HFFc6 (cell line): Measurements from ENCODE around the gene TF. TPM values are rescaled to one million over a fixed set of nuclear protein-coding genes. Genes with fewer than 3 reads are reported as not detected.

ENCODE experiments used
- DNase-seq: peaks from one replicate; pipeline ENCODE4 v3.0.0-alpha.2; 2018
- H3K27ac Mint-ChIP-seq: 2 replicates; pipeline ENCODE4 v1.8.0; 2020; ENCODE audit warnings: mild to moderate bottlenecking, mixed read lengths
- H3K27me3 Mint-ChIP-seq: 2 replicates; pipeline ENCODE4 v1.8.0; 2021; ENCODE audit warnings: mild to moderate bottlenecking, moderate library complexity, mixed read lengths; ENCODE audit not compliant: insufficient read depth
- H3K36me3 Mint-ChIP-seq: 2 replicates; pipeline ENCODE4 v1.8.0; 2021; ENCODE audit warnings: low read depth, mixed read lengths
- H3K4me1 Mint-ChIP-seq: 2 replicates; pipeline ENCODE4 v1.8.0; 2020; ENCODE audit warnings: low read depth, mixed read lengths
- H3K4me3 Mint-ChIP-seq: 2 replicates; pipeline ENCODE4 v1.8.0; 2020; ENCODE audit warnings: mild to moderate bottlenecking, moderate library complexity, mixed read lengths
- H3K9me3 Mint-ChIP-seq: 2 replicates; pipeline ENCODE4 v1.8.0; 2020; ENCODE audit warnings: mild to moderate bottlenecking, mixed read lengths
- CTCF ChIP-seq: fragments of 200-600 bp; sonication (generic); IDR thresholded peaks from 2 replicates; pipeline ENCODE4 v1.5.0; 2021; ENCODE audit warnings: antibody characterized with exemption, mild to moderate bottlenecking
- total RNA-seq, 6 experiments: library from RNA; stranded (reverse); fragmentation: NEBNext Ultra II Directional; extraction: Animal tissue kit (Norgen Biotek cat#: 25700); gene quantifications; 2 replicates in 1 of 6; 3 replicates in 5 of 6; pipeline ENCODE4 v1.2.3, GENCODE V29; 2021

The TF gene
- total RNA-seq, 6 experiments from 2014 or later: under 0.01 to 0.13 (median 0.02) TPM; not detected in 1

DNA sequence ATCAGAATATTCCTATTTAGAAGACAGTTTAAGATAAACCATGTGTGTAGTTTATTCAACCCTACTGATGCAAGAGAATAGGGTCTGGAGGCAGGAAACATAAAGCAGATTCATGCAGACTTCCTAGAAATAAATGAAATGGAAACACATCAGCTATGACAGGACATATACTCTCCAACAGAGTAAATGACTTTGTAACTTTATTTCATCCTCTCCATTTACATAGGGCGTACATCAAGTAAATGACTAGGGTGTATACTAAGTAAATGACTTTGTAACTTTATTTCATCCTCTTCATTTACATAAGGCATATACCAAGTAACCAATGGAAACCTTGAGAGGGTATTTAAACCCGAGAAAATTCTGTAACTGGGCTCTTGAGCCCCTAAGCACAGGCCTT lies 41.8 kb downstream of the TF start:
- TF ChIP-seq CTCF: no peak
- Mint-ChIP-seq H3K4me3 (no peak overlapping the region), H3K4me1 (no peaks in the 10 kb centered on the region), H3K27ac (no peak overlapping the region), H3K27me3 (no peaks in the 10 kb centered on the region; the same call in 1 of the 2 replicates), H3K9me3 (peaks cover 17% of the 10 kb centered on the region), H3K36me3 (peaks cover 5% of the 10 kb centered on the region)
- DNase-seq: no peak

DNA sequence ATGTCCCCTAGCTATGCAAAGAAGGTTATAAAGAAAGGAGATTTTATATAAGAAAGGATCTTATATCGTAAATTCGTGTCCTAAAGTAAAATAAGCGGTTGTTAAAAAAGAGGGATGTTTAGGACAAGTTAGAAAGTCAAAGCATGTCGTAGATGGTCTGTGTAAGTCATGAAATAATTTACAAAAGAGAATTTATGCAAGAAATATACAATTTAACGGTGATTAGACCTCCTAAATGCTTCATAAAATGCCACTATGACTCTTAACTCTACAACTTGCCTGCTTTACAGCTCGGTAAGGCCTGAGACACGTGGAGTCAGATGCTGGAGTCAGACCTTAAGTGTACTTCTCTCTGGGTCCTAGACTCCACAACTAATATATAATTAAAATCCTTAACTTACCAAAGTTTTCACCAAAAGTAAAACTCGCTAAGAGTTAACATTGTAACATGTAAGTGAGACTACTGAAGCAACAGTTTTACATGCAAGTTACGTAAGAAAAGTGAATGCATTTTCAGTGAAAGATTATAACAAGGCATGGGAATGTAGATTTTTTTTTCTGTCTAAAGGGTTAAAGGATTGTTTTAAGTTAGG lies 46.1 kb downstream of the TF start:
- no peaks in the 10 kb centered on the region; the same call in 1 of the 2 replicates for H3K27me3 Mint-ChIP-seq
- DNase-seq: no peak

GRCh38 chr3:133797396-133798105 lies 51.4 kb downstream of the TF start:
- H3K27ac Mint-ChIP-seq: no peak overlapping the region
- H3K4me1 Mint-ChIP-seq: peaks cover 17% of the 10 kb centered on the region
- no peak overlapping the region for H3K4me3 Mint-ChIP-seq
- peaks cover 7% of the 10 kb centered on the region; the same call in 1 of the 2 replicates for H3K27me3 Mint-ChIP-seq
- TF ChIP-seq CTCF: no peak
- H3K9me3 Mint-ChIP-seq: peaks cover 12% of the 10 kb centered on the region
- H3K36me3 Mint-ChIP-seq: peaks cover 5% of the 10 kb centered on the region
- peak; percentile 24 for DNase-seq

More for the DNA sequence above, 46.1 kb downstream of the TF start:
- no peak overlapping the region for H3K27ac Mint-ChIP-seq
- peaks cover 25% of the 10 kb centered on the region for H3K9me3 Mint-ChIP-seq
- H3K4me1 Mint-ChIP-seq: peaks cover 2% of the 10 kb centered on the region
- no peak for TF ChIP-seq CTCF
- H3K36me3 Mint-ChIP-seq: peaks cover 6% of the 10 kb centered on the region
- no peak overlapping the region for H3K4me3 Mint-ChIP-seq

- Mint-ChIP-seq H3K27me3 (peaks cover 7% of the 10 kb centered on the region; the same call in 1 of the 2 replicates), H3K27ac (no peak overlapping the region), H3K4me3 (no peak overlapping the region), H3K36me3 (no peaks in the 10 kb centered on the region), H3K4me1 (peaks cover 18% of the 10 kb centered on the region), H3K9me3 (0 out of 2 replicates have a peak, but pooled peaks cover 5% of the 10 kb centered on the region)
- TF ChIP-seq CTCF: no peak
- DNase-seq: no peak
Measured at GRCh38 chr3:133799794-133800585, 53.8 kb downstream of the TF start.

GRCh38 chr3:133803469-133803868 lies 57.3 kb downstream of the TF start:
- H3K9me3 Mint-ChIP-seq: no peaks in the 10 kb centered on the region
- DNase-seq: no peak
- H3K4me1 Mint-ChIP-seq: peaks cover 31% of the 10 kb centered on the region
- H3K27me3 Mint-ChIP-seq: peaks cover 7% of the 10 kb centered on the region; the same call in 1 of the 2 replicates
- no peak overlapping the region for H3K27ac Mint-ChIP-seq
- no peak overlapping the region for H3K4me3 Mint-ChIP-seq
- peaks cover 6% of the 10 kb centered on the region; the same call in 1 of the 2 replicates for H3K36me3 Mint-ChIP-seq
- TF ChIP-seq CTCF: no peak
